ENCODE measurements around the gene PLCZ1.

PLCZ1 gene

GRCh38 chr12:18747895-18748294 is 10.1 kb upstream of the PLCZ1 start:
- no peak overlapping the region for H3K4me3 ChIP-seq (ENCODE audit: low read length)
- H3K27me3 ChIP-seq (ENCODE audit: control insufficient read depth, insufficient read depth, low read length) = no peaks in the 10 kb centered on the region
- no peak overlapping the region for H3K27ac ChIP-seq (ENCODE audit: low read depth, low read length)
- no peak overlapping the region for H3K9ac ChIP-seq (ENCODE audit: low read length)
- H3K36me3 ChIP-seq (ENCODE audit: control insufficient read depth, insufficient read depth, low read length) = no peaks in the 10 kb centered on the region
- H3K4me1 ChIP-seq (ENCODE audit: control insufficient read depth, insufficient read depth, low read length) = no peaks in the 10 kb centered on the region

GRCh38 chr12:18731156-18731555 is 6.7 kb downstream of the PLCZ1 start:
- Histone ChIP-seq H3K4me3 (ENCODE audit: low read length) (no peak overlapping the region), H3K9ac (ENCODE audit: low read length) (no peak overlapping the region), H3K27ac (ENCODE audit: low read depth, low read length) (no peak overlapping the region), H3K36me3 (ENCODE audit: control insufficient read depth, insufficient read depth, low read length) (no peaks in the 10 kb centered on the region), H3K27me3 (ENCODE audit: control insufficient read depth, insufficient read depth, low read length) (no peaks in the 10 kb centered on the region), H3K4me1 (ENCODE audit: control insufficient read depth, insufficient read depth, low read length) (no peaks in the 10 kb centered on the region)

GRCh38 chr12:18723752-18724151 is 14.1 kb downstream of the PLCZ1 start:
- Histone ChIP-seq H3K36me3 (ENCODE audit: control insufficient read depth, insufficient read depth, low read length) (no peaks in the 10 kb centered on the region), H3K4me3 (ENCODE audit: low read length) (no peak overlapping the region), H3K27me3 (ENCODE audit: control insufficient read depth, insufficient read depth, low read length) (no peaks in the 10 kb centered on the region), H3K27ac (ENCODE audit: low read depth, low read length) (no peak overlapping the region), H3K9ac (ENCODE audit: low read length) (no peak overlapping the region), H3K4me1 (ENCODE audit: control insufficient read depth, insufficient read depth, low read length) (no peaks in the 10 kb centered on the region)

GRCh38 chr12:18721452-18721851 is 16.4 kb downstream of the PLCZ1 start:
- Histone ChIP-seq H3K9ac (ENCODE audit: low read length) (no peak overlapping the region), H3K27ac (ENCODE audit: low read depth, low read length) (no peak overlapping the region), H3K4me3 (ENCODE audit: low read length) (no peak overlapping the region), H3K36me3 (ENCODE audit: control insufficient read depth, insufficient read depth, low read length) (no peaks in the 10 kb centered on the region), H3K4me1 (ENCODE audit: control insufficient read depth, insufficient read depth, low read length) (no peaks in the 10 kb centered on the region), H3K27me3 (ENCODE audit: control insufficient read depth, insufficient read depth, low read length) (no peaks in the 10 kb centered on the region)

GRCh38 chr12:18720690-18721089 is 17.1 kb downstream of the PLCZ1 start:
- H3K9ac ChIP-seq (ENCODE audit: low read length) = no peak overlapping the region
- H3K4me1 ChIP-seq (ENCODE audit: control insufficient read depth, insufficient read depth, low read length) = no peaks in the 10 kb centered on the region
- H3K36me3 ChIP-seq (ENCODE audit: control insufficient read depth, insufficient read depth, low read length) = no peaks in the 10 kb centered on the region
- no peaks in the 10 kb centered on the region for H3K27me3 ChIP-seq (ENCODE audit: control insufficient read depth, insufficient read depth, low read length)
- H3K27ac ChIP-seq (ENCODE audit: low read depth, low read length) = no peak overlapping the region
- H3K4me3 ChIP-seq (ENCODE audit: low read length) = no peak overlapping the region

- no peaks in the 10 kb centered on the region for H3K4me1 ChIP-seq (ENCODE audit: control insufficient read depth, insufficient read depth, low read length)
- no peak overlapping the region for H3K9ac ChIP-seq (ENCODE audit: low read length)
- no peaks in the 10 kb centered on the region for H3K36me3 ChIP-seq (ENCODE audit: control insufficient read depth, insufficient read depth, low read length)
- no peak overlapping the region for H3K4me3 ChIP-seq (ENCODE audit: low read length)
- H3K27me3 ChIP-seq (ENCODE audit: control insufficient read depth, insufficient read depth, low read length) = no peaks in the 10 kb centered on the region
- H3K27ac ChIP-seq (ENCODE audit: low read depth, low read length) = no peak overlapping the region
These were observed 17.8 kb downstream of the PLCZ1 start for GRCh38 chr12:18719922-18720510.

- Histone ChIP-seq H3K27me3 (ENCODE audit: control insufficient read depth, insufficient read depth, low read length) (no peaks in the 10 kb centered on the region), H3K27ac (ENCODE audit: low read depth, low read length) (no peak overlapping the region), H3K4me1 (ENCODE audit: control insufficient read depth, insufficient read depth, low read length) (no peaks in the 10 kb centered on the region), H3K36me3 (ENCODE audit: control insufficient read depth, insufficient read depth, low read length) (no peaks in the 10 kb centered on the region), H3K9ac (ENCODE audit: low read length) (no peak overlapping the region), H3K4me3 (ENCODE audit: low read length) (no peak overlapping the region)
These were observed 19.4 kb downstream of the PLCZ1 start for GRCh38 chr12:18718462-18718861.

- Histone ChIP-seq H3K4me3 (ENCODE audit: low read length) (no peak overlapping the region), H3K27ac (ENCODE audit: low read depth, low read length) (no peak overlapping the region), H3K36me3 (ENCODE audit: control insufficient read depth, insufficient read depth, low read length) (no peaks in the 10 kb centered on the region), H3K9ac (ENCODE audit: low read length) (no peak overlapping the region), H3K27me3 (ENCODE audit: control insufficient read depth, insufficient read depth, low read length) (no peaks in the 10 kb centered on the region), H3K4me1 (ENCODE audit: control insufficient read depth, insufficient read depth, low read length) (no peaks in the 10 kb centered on the region)
These were observed 21.6 kb downstream of the PLCZ1 start for GRCh38 chr12:18716236-18716635.

GRCh38 chr12:18706798-18707197 is 31.0 kb downstream of the PLCZ1 start:
- Histone ChIP-seq H3K27ac (ENCODE audit: low read depth, low read length) (no peak overlapping the region), H3K36me3 (ENCODE audit: control insufficient read depth, insufficient read depth, low read length) (no peaks in the 10 kb centered on the region), H3K4me1 (ENCODE audit: control insufficient read depth, insufficient read depth, low read length) (no peaks in the 10 kb centered on the region), H3K9ac (ENCODE audit: low read length) (no peak overlapping the region), H3K4me3 (ENCODE audit: low read length) (no peak overlapping the region), H3K27me3 (ENCODE audit: control insufficient read depth, insufficient read depth, low read length) (no peaks in the 10 kb centered on the region)

- H3K27ac ChIP-seq (ENCODE audit: low read depth, low read length) = no peak overlapping the region
- H3K9ac ChIP-seq (ENCODE audit: low read length) = no peak overlapping the region
- H3K36me3 ChIP-seq (ENCODE audit: control insufficient read depth, insufficient read depth, low read length) = no peaks in the 10 kb centered on the region
- no peak overlapping the region for H3K4me3 ChIP-seq (ENCODE audit: low read length)
- H3K27me3 ChIP-seq (ENCODE audit: control insufficient read depth, insufficient read depth, low read length) = no peaks in the 10 kb centered on the region
- H3K4me1 ChIP-seq (ENCODE audit: control insufficient read depth, insufficient read depth, low read length) = no peaks in the 10 kb centered on the region
These were observed 33.9 kb downstream of the PLCZ1 start for GRCh38 chr12:18703911-18704310.

GRCh38 chr12:18703321-18703720 is 34.5 kb downstream of the PLCZ1 start:
- Histone ChIP-seq H3K27ac (ENCODE audit: low read depth, low read length) (no peak overlapping the region), H3K36me3 (ENCODE audit: control insufficient read depth, insufficient read depth, low read length) (no peaks in the 10 kb centered on the region), H3K9ac (ENCODE audit: low read length) (no peak overlapping the region), H3K4me3 (ENCODE audit: low read length) (no peak overlapping the region), H3K4me1 (ENCODE audit: control insufficient read depth, insufficient read depth, low read length) (no peaks in the 10 kb centered on the region), H3K27me3 (ENCODE audit: control insufficient read depth, insufficient read depth, low read length) (no peaks in the 10 kb centered on the region)

GRCh38 chr12:18700271-18700670 is 37.5 kb downstream of the PLCZ1 start:
- no peak overlapping the region for H3K4me3 ChIP-seq (ENCODE audit: low read length)
- H3K27me3 ChIP-seq (ENCODE audit: control insufficient read depth, insufficient read depth, low read length) = no peaks in the 10 kb centered on the region
- H3K36me3 ChIP-seq (ENCODE audit: control insufficient read depth, insufficient read depth, low read length) = no peaks in the 10 kb centered on the region
- H3K27ac ChIP-seq (ENCODE audit: low read depth, low read length) = no peak overlapping the region
- H3K4me1 ChIP-seq (ENCODE audit: control insufficient read depth, insufficient read depth, low read length) = no peaks in the 10 kb centered on the region
- no peak overlapping the region for H3K9ac ChIP-seq (ENCODE audit: low read length)

- Histone ChIP-seq H3K4me3 (ENCODE audit: low read length) (no peak overlapping the region), H3K36me3 (ENCODE audit: control insufficient read depth, insufficient read depth, low read length) (no peaks in the 10 kb centered on the region), H3K27me3 (ENCODE audit: control insufficient read depth, insufficient read depth, low read length) (no peaks in the 10 kb centered on the region), H3K9ac (ENCODE audit: low read length) (no peak overlapping the region), H3K27ac (ENCODE audit: low read depth, low read length) (no peak overlapping the region), H3K4me1 (ENCODE audit: control insufficient read depth, insufficient read depth, low read length) (no peaks in the 10 kb centered on the region)
These were observed 40.7 kb downstream of the PLCZ1 start for GRCh38 chr12:18696971-18697602.
